HepG2 (cell line): ENCODE results near the gene TRNT1. TPM values are rescaled to one million over a fixed set of nuclear protein-coding genes. Genes with fewer than 3 reads are reported as not detected.

Experiments used
- ATAC-seq: fragments of 200-7000 bp; cut with Tn5 transposase; 3 replicates; pipeline ENCODE4 v1.9.1; 2020; ENCODE audit warnings: mild to moderate bottlenecking, moderate library complexity
- BruUV-seq: library from RNA; stranded (reverse); fragments of 400-500 nt; replicated peaks from 2 replicates; lab custom pipeline; 2021; lab: Mats Ljungman, UMichigan
- CTCF ChIA-PET: fragments of 300-600 bp; formaldehyde crosslinking; extraction: SDS; loops from one replicate; lab custom pipeline; 2021; ENCODE audit warnings: low total read pairs, inconsistent platforms, low intra/inter-chr PET ratio; lab: Yijun Ruan, JAX
- POLR2A ChIA-PET: fragments of 350-600 bp; sonication (Branson Sonifier 250); formaldehyde crosslinking; loops from one replicate; lab custom pipeline; 2020; ENCODE audit warnings: antibody characterized with exemption, inconsistent platforms; lab: Yijun Ruan, JAX
- DNase-seq: peaks from one replicate; pipeline ENCODE4 v3.0.0-alpha.2; 2015; ENCODE audit warnings: low spot score
- FAIRE-seq: peaks from 3 replicates; lab custom pipeline; 2011; peaks lifted over from hg19 to GRCh38; lab: Jason Lieb, UNC
- H2AFZ ChIP-seq: one replicate; pipeline ENCODE4 v1.6.1; 2011; ENCODE audit warnings: low read length, inconsistent platforms
- H3K27ac ChIP-seq: fragments of 300-600 bp; 3 replicates; pipeline ENCODE4 v1.8.0; 2011; ENCODE audit warnings: mixed run types, mild to moderate bottlenecking, mixed read lengths, low read length, inconsistent platforms; ENCODE audit not compliant: insufficient read depth; ENCODE audit errors: extremely low read length
- H3K27me3 ChIP-seq, 2 experiments: fragments of 200-600 bp in 1 of 2; 2 replicates in 1 of 2; 3 replicates in 1 of 2; pipeline versions ENCODE4 v1.6.0 to v1.8.0; 2011; ENCODE audit warnings: low read length in 2 of 2, mild to moderate bottlenecking in 2 of 2, moderate library complexity in 2 of 2, inconsistent platforms in 1 of 2; ENCODE audit not compliant: insufficient read depth in 2 of 2, control insufficient read depth in 1 of 2
- H3K36me3 ChIP-seq, 2 experiments: fragments of 200-600 bp in 1 of 2; replicated peaks in 1 of 2; 2 replicates in 1 of 2; 3 replicates in 1 of 2; pipeline versions ENCODE4 v1.5.1 to v1.8.0; 2011; ENCODE audit warnings: low read length in 2 of 2, inconsistent platforms in 1 of 2; ENCODE audit not compliant: insufficient read depth in 2 of 2, control insufficient read depth in 1 of 2
- H3K4me1 ChIP-seq: 2 replicates; pipeline ENCODE4 v1.5.1; 2012; ENCODE audit warnings: low read length, inconsistent platforms; ENCODE audit not compliant: insufficient read depth
- H3K4me2 ChIP-seq: 2 replicates; pipeline ENCODE4 v1.6.0; 2011; ENCODE audit warnings: low read depth, low read length, inconsistent platforms
- H3K4me3 ChIP-seq, 3 experiments: fragments of 200-600 bp in 1 of 3; sonication (generic), shearing (Covaris generic) in 1 of 3; replicated peaks in 1 of 3; 2 replicates each; pipeline ENCODE4 v1.5.1; 2011 to 2016; ENCODE audit warnings: low read length in 3 of 3, inconsistent platforms in 2 of 3, low read depth in 2 of 3, mild to moderate bottlenecking in 2 of 3, control low read depth in 1 of 3, mixed read lengths in 1 of 3; ENCODE audit not compliant: insufficient read depth in 1 of 3
- H3K79me2 ChIP-seq: one replicate; pipeline ENCODE4 v1.6.1; 2011; ENCODE audit warnings: low read length, inconsistent platforms; ENCODE audit not compliant: insufficient read depth
- H3K9ac ChIP-seq: 2 replicates; pipeline ENCODE4 v1.6.0; 2011; ENCODE audit warnings: mild to moderate bottlenecking, low read depth, low read length, inconsistent platforms; ENCODE audit not compliant: insufficient read depth
- H3K9me3 ChIP-seq: 2 replicates; pipeline ENCODE4 v1.5.1; 2012; ENCODE audit warnings: mild to moderate bottlenecking, low read length
- H4K20me1 ChIP-seq: 2 replicates; pipeline ENCODE4 v1.6.0; 2011; ENCODE audit warnings: inconsistent platforms, mild to moderate bottlenecking, low read length, moderate library complexity; ENCODE audit not compliant: insufficient read depth
- ARID2 ChIP-seq: sonication (generic); formaldehyde crosslinking; IDR thresholded peaks from 2 replicates; pipeline ENCODE4 v1.8.1; 2022; ENCODE audit warnings: mild to moderate bottlenecking, missing genetic modification reagents, borderline replicate concordance
- CENPBD1 ChIP-seq: sonication (generic); formaldehyde crosslinking; IDR thresholded peaks from 2 replicates; pipeline ENCODE4 v1.8.0; 2022; ENCODE audit warnings: missing genetic modification reagents, low read depth, mild to moderate bottlenecking, borderline replicate concordance
- CREM ChIP-seq, 2 experiments: sonication (generic) in 1 of 2; formaldehyde crosslinking in 1 of 2; IDR thresholded peaks; 2 replicates each; pipeline versions ENCODE4 v1.4.0 to v1.6.1; 2016 to 2020; ENCODE audit warnings: antibody characterized with exemption in 1 of 2, mild to moderate bottlenecking in 1 of 2, missing genetic modification reagents in 1 of 2
- GMEB1 ChIP-seq: sonication (generic); formaldehyde crosslinking; IDR thresholded peaks from 2 replicates; pipeline ENCODE4 v1.5.1; 2020; ENCODE audit warnings: missing genetic modification reagents, mild to moderate bottlenecking, borderline replicate concordance
- HMG20B ChIP-seq: conservative IDR thresholded peaks from 2 replicates; pipeline ENCODE4 v1.6.1; 2016; ENCODE audit warnings: missing genetic modification reagents, missing compliant biosample characterization
- HOXA5 ChIP-seq: sonication (generic); formaldehyde crosslinking; IDR thresholded peaks from 2 replicates; pipeline ENCODE4 v1.4.0; 2020; ENCODE audit warnings: missing genetic modification reagents
- IKZF5 ChIP-seq: IDR thresholded peaks from 2 replicates; pipeline ENCODE4 v1.6.1; 2018; ENCODE audit warnings: missing genetic modification reagents, mild to moderate bottlenecking, missing compliant biosample characterization
- NR0B2 ChIP-seq: sonication (generic); formaldehyde crosslinking; IDR thresholded peaks from 2 replicates; pipeline ENCODE4 v1.4.0; 2020; ENCODE audit warnings: mild to moderate bottlenecking, missing genetic modification reagents
- ZNF362 ChIP-seq: sonication (generic); formaldehyde crosslinking; IDR thresholded peaks from 2 replicates; pipeline ENCODE4 v1.4.0; 2020; ENCODE audit warnings: missing genetic modification reagents, mild to moderate bottlenecking, borderline replicate concordance
- ZNF451 ChIP-seq: sonication (generic); formaldehyde crosslinking; IDR thresholded peaks from 2 replicates; pipeline ENCODE4 v1.5.0; 2020; ENCODE audit warnings: mild to moderate bottlenecking, missing genetic modification reagents
- ZNF576 ChIP-seq: sonication (generic); formaldehyde crosslinking; IDR thresholded peaks from 2 replicates; pipeline ENCODE4 v1.4.0; 2020; ENCODE audit warnings: mild to moderate bottlenecking, missing genetic modification reagents
- ZNF788 ChIP-seq: sonication (generic); formaldehyde crosslinking; IDR thresholded peaks from 2 replicates; pipeline ENCODE4 v1.5.0; 2020; ENCODE audit warnings: mild to moderate bottlenecking, missing genetic modification reagents, borderline replicate concordance
- ZSCAN5A ChIP-seq: sonication (generic); formaldehyde crosslinking; IDR thresholded peaks from 2 replicates; pipeline ENCODE4 v1.8.0; 2022; ENCODE audit warnings: mild to moderate bottlenecking, missing genetic modification reagents, borderline replicate concordance
- in situ Hi-C: cut with HindIII; loops from 2 replicates; pipeline ENCODE4 v1.10.0; 2017; ENCODE audit warnings: low pct_unique_long_range_greater_than_20kb; ENCODE audit not compliant: extremely low pct_ligation_motif_present
- intact Hi-C: fragments of 100-400 bp; cut with micrococcal nuclease; formaldehyde crosslinking; loops from one replicate; pipeline ENCODE4 v1.10.0; 2022; ENCODE audit not compliant: unreplicated experiment
- polyA plus RNA-seq, 8 experiments: library from polyadenylated mRNA; depleted of rRNA in 3 of 8; stranded (reverse) in 7 of 8; unstranded in 1 of 8; fragments of >200 nt; fragmentation: Illumina TruSeq in 4 of 8; extraction: Trizol in 4 of 8; gene quantifications; 2 replicates each; pipeline versions ENCODE4 v1.2.1 to v1.2.3, GENCODE V29; 2011 to 2016; ENCODE audit warnings: low read depth in 4 of 8, missing spikeins in 1 of 8, mixed read lengths in 1 of 8; ENCODE audit not compliant: insufficient read depth in 1 of 8
- total RNA-seq, 5 experiments: library from RNA; depleted of rRNA; stranded (reverse); fragments of >200 nt; fragmentation: Illumina TruSeq; extraction: Trizol; gene quantifications; 2 replicates each; pipeline ENCODE4 v1.2.3, GENCODE V29; 2016; ENCODE audit warnings: low read depth in 1 of 5

TRNT1 gene
- total and polyA plus RNA-seq, 2 of the 13 experiments (the other 11 are each of a cell fraction or from before 2014, with no cell fraction given) = 9.4 to 27.7 TPM

GRCh38 chr3:3087279-3087678 lies 39.5 kb upstream of the TRNT1 start:
- DNase-seq (no peak), ATAC-seq (no peak), FAIRE-seq (no peak)
- H3K27ac ChIP-seq = no peak overlapping the region
- H3K4me2 ChIP-seq = no peak overlapping the region
- H3K27me3 ChIP-seq = no peaks in the 10 kb centered on the region
- no TSS peak for BruUV-seq
- H3K4me1 ChIP-seq = no peaks in the 10 kb centered on the region
- H3K9ac ChIP-seq = no peak overlapping the region
- H3K36me3 ChIP-seq = no peaks in the 10 kb centered on the region
- 0 out of 2 replicates have a peak, but pooled peaks cover 2% of the 10 kb centered on the region for H4K20me1 ChIP-seq
- H2AFZ ChIP-seq = no peak overlapping the region
- POLR2A ChIA-PET = no interaction called here
- in situ Hi-C loops (no loop called here), intact Hi-C loops (no loop called here)
- H3K9me3 ChIP-seq = no peaks in the 10 kb centered on the region
- no peaks in the 10 kb centered on the region for H3K79me2 ChIP-seq
- CTCF ChIA-PET = no interaction called here
- no peak overlapping the region for H3K4me3 ChIP-seq
- TF ChIP-seq ARID2 (CRISPR knock-in tag) = no peak
- no peak for TF ChIP-seq GMEB1 (CRISPR knock-in tag)
- no peak for TF ChIP-seq ZNF451 (CRISPR knock-in tag)
- no peak for TF ChIP-seq ZSCAN5A (CRISPR knock-in tag)
- no peak for TF ChIP-seq ZNF788 (CRISPR knock-in tag)
- TF ChIP-seq ZNF576 (CRISPR knock-in tag) = no peak
- no peak for TF ChIP-seq CENPBD1 (CRISPR knock-in tag)
- TF ChIP-seq ZNF362 (CRISPR knock-in tag) = no peak
- no peak for TF ChIP-seq NR0B2 (CRISPR knock-in tag)
- TF ChIP-seq HMG20B (CRISPR knock-in tag) = no peak
- TF ChIP-seq IKZF5 (CRISPR knock-in tag) = no peak
- TF ChIP-seq HOXA5 = no peak
- no peak for TF ChIP-seq CREM (IDR thresholded peaks at IDR 0.05)
- TF ChIP-seq CREM (CRISPR knock-in tag; IDR thresholded peaks at IDR 0.05) = no peak
